Nephron progenitor cell (in vitro differentiated cells): Measurements from ENCODE around the gene MAP4.
"Not testable (repeated sequence)": the region's sequence is repeated elsewhere in the genome, so short reads cannot be mapped to it uniquely, and the experiment has no call there.

ENCODE experiments used
- DNase-seq: peaks from one replicate; pipeline ENCODE4 v3.0.0; 2021
- H3K27ac Mint-ChIP-seq: 2 replicates; pipeline ENCODE4 v1.8.0; 2021; ENCODE audit warnings: mild to moderate bottlenecking, moderate library complexity, mixed read lengths
- H3K27me3 Mint-ChIP-seq: 2 replicates; pipeline ENCODE4 v1.8.0; 2021; ENCODE audit warnings: mild to moderate bottlenecking, low read depth, mixed read lengths; ENCODE audit not compliant: poor library complexity
- H3K36me3 Mint-ChIP-seq: 2 replicates; pipeline ENCODE4 v1.8.0; 2021; ENCODE audit warnings: low read depth, mixed read lengths
- H3K4me1 Mint-ChIP-seq: 2 replicates; pipeline ENCODE4 v1.8.0; 2021; ENCODE audit warnings: mixed read lengths
- H3K4me3 Mint-ChIP-seq: 2 replicates; pipeline ENCODE4 v1.8.0; 2021; ENCODE audit warnings: mild to moderate bottlenecking, moderate library complexity, mixed read lengths
- H3K9me3 Mint-ChIP-seq: 2 replicates; pipeline ENCODE4 v1.8.0; 2021; ENCODE audit warnings: mild to moderate bottlenecking, moderate library complexity, mixed read lengths
- CTCF ChIP-seq: fragments of 200-600 bp; sonication (generic); IDR thresholded peaks from 2 replicates; pipeline ENCODE4 v1.5.0; 2021; ENCODE audit warnings: antibody characterized with exemption

Gene MAP4, protein sequence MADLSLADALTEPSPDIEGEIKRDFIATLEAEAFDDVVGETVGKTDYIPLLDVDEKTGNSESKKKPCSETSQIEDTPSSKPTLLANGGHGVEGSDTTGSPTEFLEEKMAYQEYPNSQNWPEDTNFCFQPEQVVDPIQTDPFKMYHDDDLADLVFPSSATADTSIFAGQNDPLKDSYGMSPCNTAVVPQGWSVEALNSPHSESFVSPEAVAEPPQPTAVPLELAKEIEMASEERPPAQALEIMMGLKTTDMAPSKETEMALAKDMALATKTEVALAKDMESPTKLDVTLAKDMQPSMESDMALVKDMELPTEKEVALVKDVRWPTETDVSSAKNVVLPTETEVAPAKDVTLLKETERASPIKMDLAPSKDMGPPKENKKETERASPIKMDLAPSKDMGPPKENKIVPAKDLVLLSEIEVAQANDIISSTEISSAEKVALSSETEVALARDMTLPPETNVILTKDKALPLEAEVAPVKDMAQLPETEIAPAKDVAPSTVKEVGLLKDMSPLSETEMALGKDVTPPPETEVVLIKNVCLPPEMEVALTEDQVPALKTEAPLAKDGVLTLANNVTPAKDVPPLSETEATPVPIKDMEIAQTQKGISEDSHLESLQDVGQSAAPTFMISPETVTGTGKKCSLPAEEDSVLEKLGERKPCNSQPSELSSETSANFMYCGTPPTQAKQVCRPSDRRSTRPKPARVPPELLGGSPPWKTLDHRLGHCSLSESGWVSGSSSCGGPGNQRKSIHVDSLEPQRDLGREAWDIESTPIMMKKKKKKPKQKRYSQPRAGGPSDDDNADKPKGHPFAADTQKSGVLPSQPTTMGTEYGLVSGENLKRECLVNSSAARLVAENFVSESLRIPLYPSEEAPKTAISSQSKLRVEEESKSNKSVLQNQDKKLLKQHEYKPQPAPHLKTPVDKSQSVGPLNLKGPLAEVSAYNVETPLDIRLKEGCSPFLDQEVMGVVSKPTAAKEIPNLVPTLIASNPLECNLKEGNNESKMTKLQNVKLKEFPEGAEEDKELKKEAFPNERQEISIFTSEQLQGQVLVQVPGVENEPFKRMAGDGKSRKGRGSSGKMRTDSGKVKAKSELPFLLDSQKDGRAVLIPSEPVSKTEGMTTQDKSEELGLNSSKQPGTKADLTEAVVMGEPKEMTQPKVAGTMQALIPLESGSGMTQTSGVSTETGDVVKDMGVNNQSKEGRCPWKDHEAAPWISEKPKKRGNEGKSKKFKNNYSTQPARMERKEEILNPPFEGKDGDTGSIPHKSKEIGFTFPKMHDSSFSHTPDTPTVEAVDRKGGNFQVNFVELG (N-terminal part only)

DNA sequence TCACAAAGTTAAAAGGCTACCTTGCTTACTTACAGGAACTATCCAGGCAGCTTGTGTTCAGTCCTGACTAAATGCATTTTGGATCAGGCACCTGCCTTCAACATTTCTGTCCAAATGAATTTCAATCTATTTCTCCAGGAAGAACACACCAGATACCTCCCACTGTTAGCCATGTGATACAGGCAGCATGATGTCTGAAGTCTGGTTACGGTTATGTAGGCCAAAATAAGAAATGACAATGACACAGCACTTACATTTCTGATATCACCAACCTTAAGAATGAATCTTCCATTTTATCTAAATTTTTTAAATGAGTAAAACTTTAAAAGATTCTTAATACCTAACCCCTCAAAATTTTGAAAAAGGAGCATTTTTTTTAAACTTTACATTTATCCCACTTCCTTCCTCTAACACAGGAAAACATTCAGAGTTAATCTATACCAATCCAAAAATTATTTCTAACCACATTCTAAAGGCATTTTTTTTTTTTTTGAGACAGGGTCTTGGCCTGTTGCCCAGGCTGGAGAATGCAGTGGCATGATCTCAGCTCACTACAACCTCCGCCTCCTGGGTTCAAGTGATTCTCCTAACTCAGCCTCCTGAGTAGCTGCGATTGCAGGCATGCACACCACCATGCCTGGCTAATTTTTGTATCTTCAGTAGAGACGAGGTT, at the start of gene MAP4:
Gene MAP4, minus strand, starts transcription at position 116 of the 673 bp plus-strand sequence. CDS start 17,556 bp downstream, outside the sequence.
- Mint-ChIP-seq H3K27ac (peak within 1 kb of the TSS; percentile 69), H3K9me3 (no peaks in the 10 kb centered on the region), H3K36me3 (peaks cover 29% of the 10 kb centered on the region), H3K4me1 (peaks cover 43% of the 10 kb centered on the region), H3K4me3 (no peak within 1 kb of the TSS), H3K27me3 (no peaks in the 10 kb centered on the region)
- DNase-seq: no peak
- no peak for TF ChIP-seq CTCF

DNA sequence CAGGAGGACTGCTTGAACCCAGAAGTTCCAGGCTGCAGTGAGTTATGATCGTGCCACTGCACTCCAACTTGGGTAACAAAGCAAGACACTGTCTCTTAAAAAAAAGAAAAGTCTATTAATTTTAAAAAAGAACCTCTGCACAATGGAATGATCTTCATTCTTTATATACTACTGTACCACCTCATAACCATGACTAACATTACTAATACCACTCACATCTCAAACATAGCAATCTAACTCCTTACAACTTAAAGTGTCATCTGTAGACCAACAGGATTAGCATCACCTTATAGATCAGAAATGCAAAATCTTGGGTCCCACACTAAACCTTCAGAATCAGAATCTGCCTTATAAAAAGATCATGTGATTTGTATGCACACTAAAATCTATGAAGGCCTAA, 48.8 kb upstream of the MAP4 start:
- DNase-seq: no peak
- H3K4me1 Mint-ChIP-seq: no peaks in the 10 kb centered on the region
- TF ChIP-seq CTCF: no peak
- H3K36me3 Mint-ChIP-seq: peaks cover 41% of the 10 kb centered on the region
- H3K27me3 Mint-ChIP-seq: peaks cover 3% of the 10 kb centered on the region
- peak overlapping the region; percentile 2 for H3K27ac Mint-ChIP-seq
- H3K9me3 Mint-ChIP-seq: peaks cover 36% of the 10 kb centered on the region
- no peak overlapping the region for H3K4me3 Mint-ChIP-seq

DNA sequence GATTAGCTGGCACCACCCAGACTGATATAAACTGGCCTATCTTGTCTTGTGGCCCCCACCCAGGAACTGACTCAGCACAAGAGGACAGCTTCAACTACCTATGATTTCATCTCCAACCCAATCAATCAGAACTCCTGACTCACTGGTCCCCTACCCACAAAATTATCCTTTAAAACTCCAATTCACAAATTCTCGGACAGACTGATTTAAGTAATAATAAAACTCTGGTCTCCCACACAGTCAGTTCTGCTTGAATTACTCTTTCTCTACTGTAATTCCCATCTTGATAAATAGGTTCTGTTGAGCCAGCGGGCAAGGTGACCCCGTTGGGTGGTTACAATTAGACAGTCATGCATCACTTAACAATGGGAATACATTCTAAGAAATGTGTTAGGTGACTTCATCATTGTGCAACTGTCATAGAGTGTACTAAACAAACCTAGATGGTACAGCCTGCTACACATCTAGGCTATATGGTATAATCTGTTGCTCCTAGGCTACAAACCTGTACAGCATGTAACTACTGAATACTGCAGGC, 48.1 kb upstream of the MAP4 start:
- Mint-ChIP-seq H3K36me3 (peaks cover 46% of the 10 kb centered on the region), H3K27me3 (peaks cover 3% of the 10 kb centered on the region), H3K4me3 (no peak overlapping the region), H3K4me1 (no peaks in the 10 kb centered on the region), H3K9me3 (peaks cover 42% of the 10 kb centered on the region), H3K27ac (peak overlapping the region; percentile 9)
- TF ChIP-seq CTCF: no peak
- no peak for DNase-seq

- H3K36me3 Mint-ChIP-seq: peaks cover 58% of the 10 kb centered on the region
- not testable (repeated sequence) for H3K4me1 Mint-ChIP-seq, H3K27ac Mint-ChIP-seq, DNase-seq, H3K4me3 Mint-ChIP-seq, H3K27me3 Mint-ChIP-seq
- peaks cover 54% of the 10 kb centered on the region for H3K9me3 Mint-ChIP-seq
Measured at GRCh38 chr3:48061586-48061985, 45.4 kb upstream of the MAP4 start.

GRCh38 chr3:48058091-48058490, 41.9 kb upstream of the MAP4 start:
- Mint-ChIP-seq H3K9me3 (peaks cover 54% of the 10 kb centered on the region), H3K27me3 (peaks cover 3% of the 10 kb centered on the region), H3K27ac (no peak overlapping the region), H3K4me1 (no peaks in the 10 kb centered on the region), H3K36me3 (peaks cover 51% of the 10 kb centered on the region), H3K4me3 (no peak overlapping the region)
- no peak for DNase-seq
- no peak for TF ChIP-seq CTCF
